ENCODE results near the gene RAE1. TPM values are rescaled to one million over a fixed set of nuclear protein-coding genes. Genes with fewer than 3 reads are reported as not detected.

Gene RAE1
- total RNA-seq, 1 experiment from 2014 or later: 31.3 TPM

GRCh38 chr20:57426831-57427230, 75.8 kb downstream of the RAE1 start:
- no peak for ATAC-seq
- DNase-seq (ENCODE audit: low spot score): no peak
- ChIA-PET POLR2A (no interaction called here), CTCF (interaction anchor here (2.0 kb wide), 1 partner anchor 37 kb away, joined by 5 read pairs; no protein-coding TSS in a partner anchor)
- no peak overlapping the region for H3K27ac Mint-ChIP-seq
- TF ChIP-seq IRF1 (CRISPR knock-in tag; IDR thresholded peaks at IDR 0.05): no peak
- no peak for TF ChIP-seq CDX4 (CRISPR knock-in tag; IDR thresholded peaks at IDR 0.05; ENCODE audit: borderline replicate concordance)
- TF ChIP-seq E2F5 (CRISPR knock-in tag; IDR thresholded peaks at IDR 0.05): no peak
- TF ChIP-seq, protein P1, sequence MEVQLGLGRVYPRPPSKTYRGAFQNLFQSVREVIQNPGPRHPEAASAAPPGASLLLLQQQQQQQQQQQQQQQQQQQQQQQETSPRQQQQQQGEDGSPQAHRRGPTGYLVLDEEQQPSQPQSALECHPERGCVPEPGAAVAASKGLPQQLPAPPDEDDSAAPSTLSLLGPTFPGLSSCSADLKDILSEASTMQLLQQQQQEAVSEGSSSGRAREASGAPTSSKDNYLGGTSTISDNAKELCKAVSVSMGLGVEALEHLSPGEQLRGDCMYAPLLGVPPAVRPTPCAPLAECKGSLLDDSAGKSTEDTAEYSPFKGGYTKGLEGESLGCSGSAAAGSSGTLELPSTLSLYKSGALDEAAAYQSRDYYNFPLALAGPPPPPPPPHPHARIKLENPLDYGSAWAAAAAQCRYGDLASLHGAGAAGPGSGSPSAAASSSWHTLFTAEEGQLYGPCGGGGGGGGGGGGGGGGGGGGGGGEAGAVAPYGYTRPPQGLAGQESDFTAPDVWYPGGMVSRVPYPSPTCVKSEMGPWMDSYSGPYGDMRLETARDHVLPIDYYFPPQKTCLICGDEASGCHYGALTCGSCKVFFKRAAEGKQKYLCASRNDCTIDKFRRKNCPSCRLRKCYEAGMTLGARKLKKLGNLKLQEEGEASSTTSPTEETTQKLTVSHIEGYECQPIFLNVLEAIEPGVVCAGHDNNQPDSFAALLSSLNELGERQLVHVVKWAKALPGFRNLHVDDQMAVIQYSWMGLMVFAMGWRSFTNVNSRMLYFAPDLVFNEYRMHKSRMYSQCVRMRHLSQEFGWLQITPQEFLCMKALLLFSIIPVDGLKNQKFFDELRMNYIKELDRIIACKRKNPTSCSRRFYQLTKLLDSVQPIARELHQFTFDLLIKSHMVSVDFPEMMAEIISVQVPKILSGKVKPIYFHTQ (CRISPR knock-in tag; IDR thresholded peaks at IDR 0.05): no peak
- no peak for TF ChIP-seq ZNF232 (CRISPR knock-in tag; IDR thresholded peaks at IDR 0.05)
- no peak for TF ChIP-seq SMAD4 (CRISPR knock-in tag; IDR thresholded peaks at IDR 0.05)
- TF ChIP-seq CTCF (IDR thresholded peaks at IDR 0.05): no peak
- TF ChIP-seq IRF2 (CRISPR knock-in tag; IDR thresholded peaks at IDR 0.05; ENCODE audit: borderline replicate concordance, low read depth): no peak
- peaks cover 2% of the 10 kb centered on the region; the same call in 1 of the 2 replicates for H3K27me3 Mint-ChIP-seq (ENCODE audit: low read depth)
- H3K36me3 Mint-ChIP-seq: no peaks in the 10 kb centered on the region
- H3K4me1 Mint-ChIP-seq: peaks cover 15% of the 10 kb centered on the region
- H3K4me3 Mint-ChIP-seq: no peak overlapping the region
- no peaks in the 10 kb centered on the region for H3K9me3 Mint-ChIP-seq

DNA sequence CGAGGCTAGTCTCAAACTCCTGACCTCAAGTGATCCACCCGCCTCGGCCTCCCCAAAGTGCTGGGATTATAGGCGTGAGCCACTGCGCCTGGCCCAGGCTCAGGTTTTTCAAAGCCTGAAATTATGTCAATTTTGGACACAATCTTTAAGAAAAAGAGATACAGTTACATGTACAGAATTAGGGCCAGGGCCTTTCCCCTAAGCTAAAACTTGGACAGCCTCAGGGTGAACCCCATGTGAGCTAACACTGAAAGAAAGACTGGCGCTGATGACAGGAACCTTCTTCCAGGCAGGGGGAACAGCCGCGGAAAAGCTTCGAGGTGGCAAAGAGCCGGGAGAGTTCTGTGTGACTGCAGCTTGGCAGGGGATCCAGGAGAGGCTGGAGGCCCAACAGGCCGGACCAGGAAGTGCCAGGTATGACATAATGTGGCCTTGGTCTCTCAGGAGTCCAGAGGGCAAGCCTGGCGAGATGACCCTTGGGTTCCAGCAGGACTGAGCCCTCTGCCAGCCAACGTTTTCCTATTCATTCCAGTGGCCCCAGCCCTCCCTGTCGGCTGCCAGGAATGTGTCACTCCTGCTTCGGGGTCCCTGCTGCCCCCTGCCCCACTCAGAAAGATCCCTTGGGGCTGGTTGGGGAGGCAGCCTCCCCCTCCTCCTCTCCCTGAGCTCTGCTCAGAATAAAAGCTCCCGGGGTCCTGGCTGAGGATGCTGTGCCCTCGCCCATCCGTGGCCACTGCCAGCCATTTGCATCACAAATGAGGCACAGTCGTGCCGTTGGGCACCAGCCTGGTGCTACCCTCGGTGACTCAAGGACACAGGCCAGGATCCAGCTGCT, 77.5 kb downstream of the RAE1 start:
- POLR2A ChIA-PET: interaction anchor here (0.6 kb wide), 1 partner anchor 496 kb away, joined by 3 read pairs; no protein-coding TSS in a partner anchor

More for the DNA sequence above, 77.5 kb downstream of the RAE1 start:
- Mint-ChIP-seq H3K36me3 (no peaks in the 10 kb centered on the region), H3K4me3 (no peak overlapping the region), H3K27ac (no peak overlapping the region), H3K9me3 (no peaks in the 10 kb centered on the region), H3K27me3 (ENCODE audit: low read depth) (peaks cover 2% of the 10 kb centered on the region; the same call in 1 of the 2 replicates), H3K4me1 (peaks cover 15% of the 10 kb centered on the region)
- CTCF ChIA-PET: interaction anchor here (0.7 to 1.6 kb wide), 8 partner anchors 15 to 70 kb away, joined by 3 to 8 read pairs (median 3); no protein-coding TSS in a partner anchor
- TF ChIP-seq GABPB1 (CRISPR knock-in tag; IDR thresholded peaks at IDR 0.05) (0 out of 2 replicates have a peak, but pooled peaks have one; percentile 23), IRF2 (CRISPR knock-in tag; IDR thresholded peaks at IDR 0.05; ENCODE audit: borderline replicate concordance, low read depth) (no peak), JAZF1 (CRISPR knock-in tag; IDR thresholded peaks at IDR 0.05) (no peak)
- no peak for ATAC-seq
- DNase-seq (ENCODE audit: low spot score): no peak

Small RNA genes within 50 kb of the gene (microRNA-seq; reads per million reads assigned to microRNA genes)
- gene MIR4325 (ENCODE audit: borderline number of aligned reads): not detected

Other genes with a start within 250 kb of the RAE1 start
- gene BMP7, start 84.6 kb upstream of the RAE1 start, total RNA-seq (2021): 39.1 to 40.7 TPM (median 40.0 TPM) in 3 replicates
- gene SPO11, start 21.5 kb upstream of the RAE1 start, total RNA-seq (2021): not detected in 3 replicates
- gene RBM38, start 40.1 kb downstream of the RAE1 start, total RNA-seq (2021): 60.5 to 69.0 TPM (median 61.1 TPM) in 3 replicates
- gene CTCFL, start 173.9 kb downstream of the RAE1 start, total RNA-seq (2021): 0.70 to 2.6 TPM (median 2.4 TPM) in 3 replicates
- gene PCK1, start 209.9 kb downstream of the RAE1 start, total RNA-seq (2021): 0.17 to 0.30 TPM (median 0.21 TPM) in 3 replicates

Measured in WTC11 (cell line).